GM20431 (cell line): Measurements from ENCODE around the gene FRMPD1.

Experiments
- in situ Hi-C: fragments of 300-500 bp; cut with MseI, MboI; formaldehyde crosslinking; loops from one replicate; pipeline ENCODE4 v1.15.0; 2020; ENCODE audit warnings: low sequenced_read_pairs; ENCODE audit not compliant: unreplicated experiment

The FRMPD1 gene

DNA sequence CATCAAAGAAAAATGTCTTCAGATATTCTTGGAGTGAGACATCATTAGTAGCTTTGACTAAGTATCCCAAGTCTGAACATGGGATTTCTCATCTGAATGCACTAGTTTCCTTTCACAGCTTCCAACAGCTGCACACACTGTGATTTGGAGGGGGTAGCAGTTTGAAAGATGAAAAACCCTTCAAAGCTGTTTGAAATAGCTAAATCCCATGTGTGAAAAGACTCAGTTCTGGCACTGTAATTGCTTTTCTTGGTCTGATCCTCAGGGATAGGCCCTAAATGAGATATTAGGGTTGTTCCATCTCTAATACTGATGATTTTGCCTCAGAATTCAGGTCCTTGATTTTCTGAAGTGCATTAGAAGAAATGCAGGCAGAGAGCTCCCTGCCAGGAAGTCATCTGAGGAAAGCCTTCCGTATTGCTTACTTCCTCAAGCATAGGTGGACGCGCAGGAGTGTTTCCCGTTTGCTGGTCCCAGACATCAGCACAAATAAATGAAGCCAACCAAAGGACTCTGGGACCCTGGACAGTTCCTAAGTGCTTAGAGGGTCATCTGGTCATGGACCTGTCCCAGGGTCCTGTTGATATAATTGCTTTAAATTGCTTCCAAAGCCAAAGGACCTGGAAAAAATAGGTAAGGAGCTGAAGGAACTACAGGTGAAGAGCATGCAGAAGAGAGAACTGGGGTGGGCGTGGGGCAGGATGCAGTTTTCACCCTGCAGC, 25.6 kb upstream of the FRMPD1 start:
- in situ Hi-C loops: no loop called here

- in situ Hi-C loops: no loop called here
Measured at GRCh38 chr9:37625758-37626147, 25.0 kb upstream of the FRMPD1 start.

GRCh38 chr9:37626708-37627292, 24.0 kb upstream of the FRMPD1 start:
- in situ Hi-C loops: no loop called here

GRCh38 chr9:37632479-37632878, 18.3 kb upstream of the FRMPD1 start:
- in situ Hi-C loops: no loop called here

DNA sequence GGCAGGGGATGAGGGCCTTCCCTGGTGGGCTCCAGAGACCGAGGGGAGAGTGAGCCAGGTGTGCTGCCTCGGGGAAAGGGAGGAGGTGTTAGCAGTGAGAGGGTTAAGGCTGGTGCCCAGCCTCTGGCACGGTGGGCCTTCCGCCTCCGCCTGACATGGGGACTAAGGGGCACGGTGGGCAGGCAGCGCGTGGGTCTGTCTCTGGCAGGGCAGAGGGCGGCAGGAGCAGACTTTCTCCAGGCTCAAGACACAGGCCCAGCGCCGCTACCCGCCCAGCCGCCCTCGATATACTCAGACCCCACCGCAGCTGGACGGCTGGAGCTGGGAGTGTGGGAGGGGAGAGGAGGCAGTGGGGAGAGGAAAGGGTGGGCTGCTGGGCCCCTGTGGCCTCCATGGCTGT, 14.9 kb upstream of the FRMPD1 start:
- in situ Hi-C loops: no loop called here

GRCh38 chr9:37636511-37637448, 14.0 kb upstream of the FRMPD1 start:
- in situ Hi-C loops: no loop called here

GRCh38 chr9:37639109-37639762, 11.5 kb upstream of the FRMPD1 start:
- in situ Hi-C loops: no loop called here

DNA sequence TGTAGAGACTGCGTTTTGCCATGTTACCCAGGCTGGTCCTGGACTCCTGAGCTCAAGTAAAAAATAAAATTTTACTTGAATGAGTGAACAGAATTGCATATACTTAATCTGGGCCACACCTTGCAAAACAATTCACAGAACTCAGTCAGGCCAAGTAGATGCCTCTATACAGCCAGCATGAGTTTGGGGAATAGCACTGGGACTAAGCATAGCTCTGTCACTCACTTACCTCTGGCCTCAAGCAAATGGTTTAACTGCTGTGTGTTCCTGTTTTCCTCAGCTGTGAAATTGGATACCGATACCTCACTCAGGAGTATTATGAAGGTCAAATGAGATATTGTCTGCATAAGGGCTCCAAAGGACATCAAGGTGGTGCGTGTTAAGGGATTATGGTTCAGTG, 10.9 kb upstream of the FRMPD1 start:
- in situ Hi-C loops: no loop called here

DNA sequence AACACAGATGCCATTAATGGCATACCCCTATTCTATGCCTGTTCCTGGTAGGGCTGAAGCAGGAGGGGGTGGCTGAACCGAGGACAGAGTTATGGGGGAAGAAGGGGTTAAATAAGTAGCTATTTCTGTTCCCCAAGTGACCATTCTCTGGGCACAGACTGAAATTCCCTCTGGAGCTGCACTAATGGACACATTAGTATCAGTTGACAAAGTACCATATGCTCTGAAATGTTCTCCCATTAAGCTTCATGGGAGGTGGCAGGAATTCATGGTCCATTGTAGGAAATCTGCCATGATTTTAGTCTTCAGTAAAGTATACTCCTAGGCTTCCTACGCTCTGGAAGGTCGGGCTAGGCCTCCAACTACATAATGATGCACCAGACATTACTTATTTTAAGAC, 10.5 kb upstream of the FRMPD1 start:
- in situ Hi-C loops: no loop called here

GRCh38 chr9:37641331-37641730, 9.4 kb upstream of the FRMPD1 start:
- in situ Hi-C loops: no loop called here

GRCh38 chr9:37643214-37643613, 7.5 kb upstream of the FRMPD1 start:
- in situ Hi-C loops: no loop called here

DNA sequence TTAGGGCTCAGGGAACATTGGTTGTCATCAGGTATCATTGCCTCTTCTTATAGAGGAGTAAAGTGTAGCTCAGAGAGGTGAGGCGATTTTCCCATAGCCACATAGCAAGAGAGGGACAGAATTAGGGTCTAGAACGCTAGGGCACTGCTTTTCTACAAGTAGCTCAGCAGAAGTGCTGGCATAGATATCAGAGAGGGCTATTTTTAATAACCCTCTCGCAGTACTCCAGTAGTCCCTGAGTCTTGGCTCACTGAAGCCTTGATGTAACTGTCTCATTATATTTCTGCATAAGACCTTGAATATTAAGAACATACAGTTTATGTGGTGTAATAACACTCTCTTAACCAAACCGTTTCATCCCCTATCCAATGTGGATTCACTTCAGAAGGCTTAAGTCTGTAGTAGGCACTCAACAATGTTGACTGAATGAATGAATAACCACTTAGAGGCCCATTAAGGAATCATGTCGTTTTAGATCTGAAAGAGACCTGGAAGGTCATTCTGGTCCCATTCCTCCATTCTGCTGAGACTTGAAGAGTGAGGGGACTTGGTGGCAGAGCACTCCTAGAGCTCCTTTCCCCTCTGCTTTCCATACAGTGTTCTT, 4.7 kb upstream of the FRMPD1 start:
- in situ Hi-C loops: no loop called here

DNA sequence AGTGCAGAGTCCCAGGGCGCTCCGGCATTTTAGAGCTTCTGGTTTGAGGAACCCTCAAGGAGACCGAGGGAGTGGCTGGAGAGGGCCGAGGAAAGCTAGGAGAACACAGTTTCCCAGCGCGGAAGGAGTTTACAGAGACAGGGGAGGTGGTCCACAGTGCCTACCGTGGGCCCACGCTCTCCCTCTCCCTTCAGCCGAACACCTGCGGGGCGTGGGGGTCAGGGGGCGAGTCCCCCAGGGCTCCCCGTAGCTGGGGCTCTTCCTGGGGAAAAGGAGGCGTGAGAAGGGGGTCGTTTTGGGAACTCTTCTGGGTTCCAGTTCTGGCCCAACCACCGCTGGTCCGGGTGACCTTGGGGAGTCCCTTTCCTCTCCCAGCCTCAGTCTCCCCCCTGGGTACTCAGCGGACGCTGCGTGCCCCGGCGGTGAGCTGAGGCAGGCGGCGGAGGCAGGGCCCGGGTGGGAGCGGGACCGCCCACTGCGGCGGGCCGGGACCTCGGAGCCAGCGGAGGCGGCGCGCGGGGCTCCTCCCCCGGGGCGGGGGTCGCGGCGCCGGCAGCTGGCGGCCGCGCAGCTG, 368 bp upstream of the FRMPD1 start:
- in situ Hi-C loops: no loop called here

- in situ Hi-C loops: no loop called here
Measured at GRCh38 chr9:37652261-37652660, 1.5 kb downstream of the FRMPD1 start.

GRCh38 chr9:37653385-37653784, 2.6 kb downstream of the FRMPD1 start:
- in situ Hi-C loops: no loop called here

DNA sequence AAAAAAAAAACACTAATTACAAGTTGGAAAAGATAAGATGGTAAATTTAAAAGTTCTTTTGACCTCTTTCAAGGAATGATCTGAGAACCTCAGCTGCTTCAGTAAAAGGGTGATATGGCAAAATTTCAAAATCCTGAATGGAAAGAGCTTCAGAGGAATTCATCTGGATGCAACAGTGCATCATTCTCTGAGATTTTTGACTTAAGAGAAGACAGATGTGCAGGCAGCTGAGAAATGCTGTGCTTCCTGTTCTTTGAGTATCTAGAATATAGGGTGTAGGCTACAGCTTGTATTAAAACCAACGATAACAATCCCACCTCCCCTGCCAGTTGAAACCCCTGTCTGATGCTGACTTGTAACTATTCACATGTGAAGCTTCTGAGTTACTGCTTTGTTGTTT, 6.2 kb downstream of the FRMPD1 start:
- in situ Hi-C loops: no loop called here

- in situ Hi-C loops: no loop called here
Measured at GRCh38 chr9:37660691-37661090, 9.9 kb downstream of the FRMPD1 start.

GRCh38 chr9:37663926-37664325, 13.2 kb downstream of the FRMPD1 start:
- in situ Hi-C loops: no loop called here

- in situ Hi-C loops: no loop called here
Measured at GRCh38 chr9:37667706-37668105, 17.0 kb downstream of the FRMPD1 start.

DNA sequence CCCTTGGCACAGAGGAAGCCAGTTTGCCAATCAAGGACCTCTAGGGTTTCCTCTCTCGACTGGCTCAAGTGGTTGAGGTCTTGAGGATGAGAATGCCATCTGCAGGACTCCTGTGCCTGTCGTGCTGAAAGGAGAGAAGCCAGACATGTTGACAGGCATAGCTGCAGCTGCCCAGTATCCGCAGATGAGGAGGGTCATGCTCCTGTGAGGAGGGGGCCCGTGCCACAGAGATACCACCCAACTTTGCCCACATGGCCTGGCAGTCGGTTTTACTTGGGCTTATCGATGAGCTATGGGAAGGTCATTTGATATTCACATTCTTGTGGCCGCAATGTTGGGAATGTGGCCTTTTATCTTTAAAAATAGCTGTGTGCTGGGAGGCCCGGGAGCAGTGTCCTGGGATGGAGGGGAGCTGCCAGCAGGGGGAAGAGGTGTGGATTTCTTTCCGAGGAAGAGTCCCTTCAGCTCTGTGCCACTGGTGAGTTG, 17.4 kb downstream of the FRMPD1 start:
- in situ Hi-C loops: no loop called here
